Neural cell (in vitro differentiated cells): Measurements from ENCODE around the gene PIP5K1A. TPM values are rescaled to one million over a fixed set of nuclear protein-coding genes. Genes with fewer than 3 reads are reported as not detected.

Experiments
- H2AFZ ChIP-seq: fragments of 200-600, 300-800 bp; sonication (generic), shearing (Covaris generic); 2 replicates; pipeline ENCODE4 v1.6.0; 2014; ENCODE audit warnings: low read depth, mild to moderate bottlenecking, antibody characterized with exemption, low read length, moderate library complexity
- H3F3A ChIP-seq: fragments of 200-600 bp; shearing (Covaris generic); 2 replicates; pipeline ENCODE4 v1.6.1; 2016; ENCODE audit warnings: mild to moderate bottlenecking, moderate library complexity, mixed read lengths, antibody characterized with exemption, low read length; ENCODE audit not compliant: insufficient read depth, poor library complexity, severe bottlenecking
- H3K27ac ChIP-seq: fragments of 200-600, 300-800 bp; sonication (generic), shearing (Covaris generic); 2 replicates; pipeline ENCODE4 v1.5.1; 2014; ENCODE audit warnings: mild to moderate bottlenecking, low read length, moderate library complexity
- H3K27me3 ChIP-seq: fragments of 300-800, 200-600 bp; sonication (generic), shearing (Covaris generic); 2 replicates; pipeline ENCODE4 v1.6.0; 2014; ENCODE audit warnings: mild to moderate bottlenecking, low read depth, low read length, moderate library complexity; ENCODE audit not compliant: insufficient read depth
- H3K36me3 ChIP-seq: fragments of 300-800, 200-600 bp; sonication (generic), shearing (Covaris generic); 2 replicates; pipeline ENCODE4 v1.5.1; 2014; ENCODE audit warnings: mild to moderate bottlenecking, antibody characterized with exemption, low read length, moderate library complexity; ENCODE audit not compliant: insufficient read depth
- H3K4me2 ChIP-seq: fragments of 300-800, 200-600 bp; sonication (generic), shearing (Covaris generic); 2 replicates; pipeline ENCODE4 v1.6.0; 2014; ENCODE audit warnings: mild to moderate bottlenecking, low read length
- H3K4me3 ChIP-seq: fragments of 300-800, 200-600 bp; sonication (generic), shearing (Covaris generic); 2 replicates; pipeline ENCODE4 v1.5.1; 2014; ENCODE audit warnings: mild to moderate bottlenecking, low read length, moderate library complexity
- H3K79me2 ChIP-seq: fragments of 200-600 bp; shearing (Covaris generic); replicated peaks from 2 replicates; pipeline ENCODE4 v1.6.0; 2014; ENCODE audit warnings: mild to moderate bottlenecking, low read length, moderate library complexity; ENCODE audit not compliant: insufficient read depth
- H3K9ac ChIP-seq: fragments of 300-800, 200-600 bp; sonication (generic), shearing (Covaris generic); 2 replicates; pipeline ENCODE4 v1.6.1; 2016; ENCODE audit warnings: mild to moderate bottlenecking, low read length, mixed read lengths
- H3K9me2 ChIP-seq: fragments of 200-600 bp; shearing (Covaris generic); 2 replicates; pipeline ENCODE4 v1.6.1; 2016; ENCODE audit warnings: mild to moderate bottlenecking, low read length, mixed read lengths; ENCODE audit not compliant: insufficient read depth
- H3K9me3 ChIP-seq: fragments of 200-600, 300-800 bp; sonication (generic), shearing (Covaris generic); 2 replicates; pipeline ENCODE4 v1.6.1; 2016; ENCODE audit warnings: mild to moderate bottlenecking, mixed run types, low read length, moderate library complexity, mixed read lengths
- H4K20me1 ChIP-seq: fragments of 200-600 bp; shearing (Covaris generic); 2 replicates; pipeline ENCODE4 v1.6.1; 2016; ENCODE audit warnings: mild to moderate bottlenecking, mixed run types; ENCODE audit not compliant: insufficient read depth
- CTCF ChIP-seq: fragments of 450-650 bp; IDR thresholded peaks from 2 replicates; pipeline ENCODE4 v1.5.1; 2014; ENCODE audit warnings: antibody characterized with exemption, mild to moderate bottlenecking, moderate library complexity; ENCODE audit not compliant: poor library complexity, severe bottlenecking
- EP300 ChIP-seq: fragments of 450-650 bp; conservative IDR thresholded peaks from 2 replicates; pipeline ENCODE4 v1.6.1; 2014; ENCODE audit warnings: antibody characterized with exemption, mild to moderate bottlenecking, moderate library complexity; ENCODE audit not compliant: poor library complexity, severe bottlenecking
- EZH2 ChIP-seq: fragments of 200-600, 300-800 bp; shearing (Covaris generic), sonication (generic); IDR thresholded peaks from 2 replicates; pipeline ENCODE4 v1.6.1; 2014; ENCODE audit warnings: antibody characterized with exemption, low read length, borderline replicate concordance, mild to moderate bottlenecking; ENCODE audit not compliant: insufficient read depth, poor library complexity, severe bottlenecking
- MXI1 ChIP-seq: fragments of 450-650 bp; conservative IDR thresholded peaks from 2 replicates; pipeline ENCODE4 v1.6.1; 2014; ENCODE audit warnings: antibody characterized with exemption, mild to moderate bottlenecking; ENCODE audit not compliant: poor library complexity, severe bottlenecking
- POLR2AphosphoS5 ChIP-seq: IDR thresholded peaks from 2 replicates; pipeline ENCODE4 v1.6.1; 2012
- RAD21 ChIP-seq: fragments of 450-650 bp; conservative IDR thresholded peaks from 2 replicates; pipeline ENCODE4 v1.6.1; 2014; ENCODE audit warnings: antibody characterized with exemption, mild to moderate bottlenecking, moderate library complexity
- REST ChIP-seq: IDR thresholded peaks from 2 replicates; pipeline ENCODE4 v1.6.1; 2012; ENCODE audit warnings: borderline replicate concordance
- SMC3 ChIP-seq: fragments of 450-650 bp; conservative IDR thresholded peaks from 2 replicates; pipeline ENCODE4 v1.6.1; 2014; ENCODE audit warnings: antibody characterized with exemption, mild to moderate bottlenecking, moderate library complexity; ENCODE audit not compliant: poor library complexity
- TAF1 ChIP-seq: IDR thresholded peaks from 2 replicates; pipeline ENCODE4 v1.6.1; 2012; ENCODE audit warnings: low read depth
- polyA plus RNA-seq: library from polyadenylated mRNA; depleted of rRNA; stranded (reverse); fragments of >200 nt; gene quantifications from 2 replicates; pipeline ENCODE4 v1.2.3, GENCODE V29; 2014

PIP5K1A gene
- polyA plus RNA-seq, 1 donor from 2014 or later, result 66.4 TPM

- Histone ChIP-seq H3K79me2 (peaks cover 13% of the 10 kb centered on the region), H2AFZ (no peak overlapping the region), H3K4me3 (peak overlapping the region; percentile 83), H3K9ac (no peak overlapping the region), H3F3A (no peaks in the 10 kb centered on the region), H3K36me3 (peaks cover 6% of the 10 kb centered on the region), H4K20me1 (no peaks in the 10 kb centered on the region), H3K4me2 (no peak overlapping the region), H3K27me3 (no peaks in the 10 kb centered on the region), H3K27ac (no peak overlapping the region), H3K9me3 (no peaks in the 10 kb centered on the region), H3K9me2 (no peaks in the 10 kb centered on the region)
- TF ChIP-seq RAD21, result no peak
- TF ChIP-seq EZH2, result no peak
- no peak for TF ChIP-seq CTCF
- TF ChIP-seq TAF1, result no peak
- TF ChIP-seq SMC3, result no peak
- no peak for TF ChIP-seq EP300
- TF ChIP-seq MXI1, result no peak
- TF ChIP-seq POLR2AphosphoS5, result no peak
- TF ChIP-seq REST, result no peak
These were observed 85.7 kb downstream of the PIP5K1A start for GRCh38 chr1:151284013-151284577.

- Histone ChIP-seq H3K4me3 (no peak overlapping the region), H3K36me3 (peaks cover 11% of the 10 kb centered on the region), H2AFZ (no peak overlapping the region), H3K4me2 (no peak overlapping the region), H3K9ac (no peak overlapping the region), H3K27me3 (no peaks in the 10 kb centered on the region), H3F3A (no peaks in the 10 kb centered on the region), H3K9me2 (no peaks in the 10 kb centered on the region), H3K9me3 (no peaks in the 10 kb centered on the region), H3K79me2 (peaks cover 13% of the 10 kb centered on the region), H4K20me1 (no peaks in the 10 kb centered on the region), H3K27ac (no peak overlapping the region)
- TF ChIP-seq MXI1 (no peak), TAF1 (no peak), CTCF (no peak), RAD21 (no peak), REST (no peak), EP300 (no peak), POLR2AphosphoS5 (no peak), SMC3 (no peak), EZH2 (no peak)
These were observed 88.4 kb downstream of the PIP5K1A start for GRCh38 chr1:151286619-151287340.
